ENCODE data around the gene ZNF33B. TPM values are rescaled to one million over a fixed set of nuclear protein-coding genes. Genes with fewer than 3 reads are reported as not detected.

Gene ZNF33B
- 10 to 100 TPM in 1 of 4 donors, 1 to 10 TPM in 3; 8.5 to 14.8 (median 9.3) TPM for total RNA-seq

DNA sequence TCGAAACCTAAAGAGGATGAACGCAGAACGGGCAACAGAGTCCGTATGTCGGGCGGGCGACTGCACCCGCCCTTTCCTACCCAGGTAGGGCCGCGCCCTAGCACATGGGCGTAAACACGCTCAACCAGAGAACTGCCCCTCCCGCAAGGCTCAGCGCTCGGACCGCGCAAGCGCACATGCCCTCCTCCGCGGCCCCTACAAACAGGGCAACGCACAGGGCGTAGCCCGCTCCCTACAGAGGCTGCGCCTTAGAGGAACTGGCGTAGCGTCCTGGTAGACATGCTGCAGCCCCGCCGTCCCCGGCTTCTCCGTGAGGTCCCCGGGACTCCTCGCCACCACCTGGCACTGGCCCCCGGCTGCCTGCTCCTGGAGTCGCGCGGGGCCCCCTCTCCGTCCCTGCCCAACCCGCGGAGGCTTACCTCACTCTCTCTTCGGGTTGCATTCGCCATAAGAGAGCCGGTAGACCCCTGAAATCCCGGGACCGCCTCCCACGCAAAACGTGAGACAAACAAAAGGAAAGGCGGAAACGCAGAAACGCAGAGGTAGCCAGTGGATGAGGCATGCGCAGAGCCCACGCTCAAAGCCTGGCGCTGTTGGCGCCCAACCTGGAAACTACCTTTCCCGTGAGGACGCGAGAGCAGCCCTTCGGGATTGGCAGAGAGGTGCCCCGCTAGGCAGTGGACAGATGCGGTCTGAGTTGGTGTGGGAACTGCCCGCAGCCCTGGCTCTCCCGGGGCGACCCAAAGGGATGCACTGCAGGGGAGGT is at the start of gene ZNF33B:
TSS of gene ZNF33B (minus strand) at position 516 of the 766 bp plus-strand sequence. CDS start 1,642 bp downstream, outside the sequence.
- TF ChIP-seq, protein P1, sequence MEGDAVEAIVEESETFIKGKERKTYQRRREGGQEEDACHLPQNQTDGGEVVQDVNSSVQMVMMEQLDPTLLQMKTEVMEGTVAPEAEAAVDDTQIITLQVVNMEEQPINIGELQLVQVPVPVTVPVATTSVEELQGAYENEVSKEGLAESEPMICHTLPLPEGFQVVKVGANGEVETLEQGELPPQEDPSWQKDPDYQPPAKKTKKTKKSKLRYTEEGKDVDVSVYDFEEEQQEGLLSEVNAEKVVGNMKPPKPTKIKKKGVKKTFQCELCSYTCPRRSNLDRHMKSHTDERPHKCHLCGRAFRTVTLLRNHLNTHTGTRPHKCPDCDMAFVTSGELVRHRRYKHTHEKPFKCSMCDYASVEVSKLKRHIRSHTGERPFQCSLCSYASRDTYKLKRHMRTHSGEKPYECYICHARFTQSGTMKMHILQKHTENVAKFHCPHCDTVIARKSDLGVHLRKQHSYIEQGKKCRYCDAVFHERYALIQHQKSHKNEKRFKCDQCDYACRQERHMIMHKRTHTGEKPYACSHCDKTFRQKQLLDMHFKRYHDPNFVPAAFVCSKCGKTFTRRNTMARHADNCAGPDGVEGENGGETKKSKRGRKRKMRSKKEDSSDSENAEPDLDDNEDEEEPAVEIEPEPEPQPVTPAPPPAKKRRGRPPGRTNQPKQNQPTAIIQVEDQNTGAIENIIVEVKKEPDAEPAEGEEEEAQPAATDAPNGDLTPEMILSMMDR (IDR thresholded peaks at IDR 0.05; ENCODE audit: low read depth), result no peak

DNA sequence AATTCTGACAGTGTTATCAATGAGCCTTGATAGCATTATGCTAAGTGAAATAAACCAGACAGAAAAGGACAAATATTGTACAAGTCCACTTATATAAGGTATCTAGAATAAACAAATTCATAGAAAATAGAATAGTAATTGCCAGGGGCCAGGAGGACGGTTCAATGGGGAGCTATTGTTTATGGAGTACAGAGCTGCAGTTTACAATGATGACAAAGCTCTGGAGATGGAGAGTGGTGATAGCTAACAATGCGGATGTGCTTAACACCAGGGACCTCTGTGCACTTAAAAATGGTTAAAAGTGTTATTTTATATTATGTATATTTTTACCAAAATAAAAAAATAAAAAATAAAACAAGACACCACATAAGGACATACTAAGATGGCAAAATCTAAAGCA is 46.1 kb upstream of the ZNF33B start:
- TF ChIP-seq, protein P1 (IDR thresholded peaks at IDR 0.05; ENCODE audit: low read depth), result no peak

DNA sequence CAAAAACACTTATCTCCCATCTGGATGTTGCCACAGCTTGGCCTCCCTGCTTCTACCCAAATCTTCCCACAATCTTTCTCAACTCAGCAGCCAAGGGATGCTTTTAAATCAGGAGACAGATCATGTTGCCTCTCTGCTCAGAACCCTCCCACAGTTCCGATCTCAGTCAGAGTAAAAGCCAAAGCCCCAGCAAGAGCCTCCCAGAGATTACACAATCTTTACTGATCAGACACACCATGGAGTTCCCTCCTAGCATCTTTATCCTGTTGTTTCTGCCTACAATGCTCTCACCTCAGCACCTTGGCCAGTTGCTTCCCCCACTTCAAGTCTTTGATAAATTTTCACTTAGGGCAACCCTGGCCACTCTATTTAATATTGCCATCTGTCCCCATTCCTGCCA is 41.9 kb upstream of the ZNF33B start:
- TF ChIP-seq, protein P1 (IDR thresholded peaks at IDR 0.05; ENCODE audit: low read depth), result no peak

DNA sequence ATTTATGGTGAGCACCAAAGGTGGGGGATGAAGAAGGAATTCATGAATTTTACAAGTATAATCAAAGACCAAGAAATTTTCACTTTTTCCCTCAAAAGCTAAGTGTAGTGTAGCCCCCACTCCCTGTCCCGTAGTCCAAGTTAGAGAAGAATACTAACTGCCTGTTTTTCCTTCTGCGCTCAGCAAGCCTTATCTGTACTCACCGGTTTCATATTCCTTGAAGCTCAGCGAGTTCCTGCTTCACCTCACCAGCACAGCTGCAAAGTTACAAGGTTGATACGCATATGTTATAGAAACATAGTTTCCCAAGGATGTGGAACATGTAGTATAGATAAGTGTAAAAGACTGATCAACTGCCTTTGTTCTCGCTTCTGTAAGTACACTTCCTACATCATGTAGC is 16.0 kb upstream of the ZNF33B start:
- TF ChIP-seq, protein P1 (IDR thresholded peaks at IDR 0.05; ENCODE audit: low read depth), result no peak

DNA sequence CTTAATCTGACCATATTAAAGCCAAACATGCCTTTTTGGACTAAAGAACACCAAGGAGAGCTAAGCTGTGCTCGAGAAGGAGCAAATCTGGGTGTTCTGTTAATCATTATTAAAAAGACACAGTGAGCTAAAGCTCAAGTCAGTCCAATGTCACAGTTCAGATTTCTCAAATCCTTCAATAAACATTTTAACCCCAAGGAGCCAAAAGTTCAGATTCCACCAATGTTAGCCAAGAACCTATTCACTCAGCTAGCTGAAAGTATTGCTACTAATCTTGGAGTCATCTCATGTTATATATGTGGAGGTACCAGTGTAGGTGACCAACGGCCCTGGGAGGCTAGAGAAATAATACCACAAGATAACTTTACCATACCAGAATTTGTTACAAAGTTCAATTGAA is 14.5 kb upstream of the ZNF33B start:
- TF ChIP-seq, protein P1 (IDR thresholded peaks at IDR 0.05; ENCODE audit: low read depth), result no peak

DNA sequence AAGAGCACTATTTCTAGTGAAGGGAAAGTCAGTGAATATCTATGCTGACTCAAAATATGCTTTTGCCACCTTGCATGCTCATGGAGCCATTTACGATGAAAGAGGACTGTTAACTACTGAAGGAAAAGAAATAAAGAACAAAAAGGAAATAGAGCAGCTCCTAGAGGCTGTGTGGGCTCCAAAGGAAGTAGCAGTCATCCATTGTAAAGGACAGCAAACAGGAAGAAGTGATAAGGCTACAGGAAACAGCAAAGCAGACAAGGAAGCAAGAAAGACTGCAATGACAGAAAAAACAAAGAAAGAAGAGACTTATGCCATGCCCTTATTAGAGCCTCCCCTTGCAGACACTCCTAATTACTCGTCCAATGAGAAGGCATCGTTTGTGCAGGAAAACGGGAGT is 12.0 kb upstream of the ZNF33B start:
- TF ChIP-seq, protein P1 (IDR thresholded peaks at IDR 0.05; ENCODE audit: low read depth), result no peak

DNA sequence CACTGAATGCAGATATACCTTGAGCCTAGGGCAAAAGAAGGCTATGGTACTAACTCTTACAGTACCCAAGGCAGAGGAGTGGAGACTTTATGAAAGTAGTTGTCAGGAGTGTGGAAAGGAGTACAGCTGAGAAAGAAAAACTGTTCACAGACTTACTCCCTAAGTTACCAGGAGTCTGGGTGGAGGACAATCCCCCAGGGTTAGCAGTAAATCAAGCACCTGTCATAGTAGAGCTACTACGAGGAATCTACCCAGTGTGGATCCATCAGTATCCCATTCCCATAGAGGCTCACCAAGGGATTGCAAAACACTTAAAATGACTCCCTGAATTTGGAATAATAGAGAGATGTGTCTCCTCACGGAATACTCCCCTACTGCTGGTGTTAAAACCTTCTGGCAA is 10.1 kb upstream of the ZNF33B start:
- TF ChIP-seq, protein P1 (IDR thresholded peaks at IDR 0.05; ENCODE audit: low read depth), result no peak

Data from subcutaneous adipose tissue (tissue), 4 donors.